Thyroid gland (tissue), 4 donors: Measurements from ENCODE around the gene FOXP1. TPM values are rescaled to one million over a fixed set of nuclear protein-coding genes. Genes with fewer than 3 reads are reported as not detected.

Source experiments
- DNase-seq, 2 donors: peaks; one replicate each; pipeline ENCODE4 v3.0.0-alpha.2; 2019
- H3K27ac ChIP-seq, 3 donors: fragments of 200-600 bp; sonication (generic); 1 replicate in 2 of 3; 2 replicates in 1 of 3; pipeline ENCODE4 v1.5.1; 2016 to 2019; ENCODE audit warnings: mild to moderate bottlenecking in 1 of 3, moderate library complexity in 1 of 3
- H3K27me3 ChIP-seq: fragments of 200-600 bp; sonication (generic); one replicate; pipeline ENCODE4 v1.5.1; 2019
- H3K36me3 ChIP-seq, 2 donors: fragments of 200-600 bp; sonication (generic); one replicate each; pipeline ENCODE4 v1.5.1; 2016 to 2019
- H3K4me1 ChIP-seq, 2 donors: fragments of 200-600 bp; sonication (generic); one replicate each; pipeline ENCODE4 v1.5.1; 2017 to 2019
- H3K4me3 ChIP-seq, 3 donors: fragments of 200-600 bp; sonication (generic); replicated peaks in 1 of 3; 1 replicate in 2 of 3; 2 replicates in 1 of 3; pipeline ENCODE4 v1.5.1; 2016; ENCODE audit warnings: mild to moderate bottlenecking in 1 of 3
- H3K9me3 ChIP-seq: fragments of 200-600 bp; sonication (generic); one replicate; pipeline ENCODE4 v1.5.1; 2017
- CTCF ChIP-seq, 6 experiments: fragments of 200-600 bp in 3 of 6; fragments of 450-650 bp in 3 of 6; sonication (generic) in 3 of 6; IDR thresholded peaks; one replicate each; pipeline ENCODE4 v1.5.1; 2016 to 2019; ENCODE audit warnings: antibody characterized with exemption in 6 of 6, mild to moderate bottlenecking in 2 of 6, inconsistent platforms in 1 of 6, moderate library complexity in 1 of 6
- POLR2A ChIP-seq, 2 donors: fragments of 450-650 bp; IDR thresholded peaks; one replicate each; pipeline ENCODE4 v1.6.1; 2017; ENCODE audit warnings: antibody characterized with exemption in 2 of 2, mild to moderate bottlenecking in 2 of 2, moderate library complexity in 1 of 2
- WGBS, 2 donors: methylation state at CpG; one replicate each; pipeline ENCODE4 v1.1.5; 2017; 5-methylcytosine and 5-hydroxymethylcytosine counted together
- intact Hi-C: fragments of 100-400 bp; cut with DNase I; formaldehyde crosslinking; loops from one replicate; pipeline ENCODE4 v1.15.1; 2023
- total RNA-seq, 4 donors: library from RNA; depleted of rRNA; stranded (reverse); fragments of >200 nt; gene quantifications; one replicate each; pipeline ENCODE4 v1.2.3, GENCODE V29; 2016

Gene FOXP1
- total RNA-seq, 4 donors from 2014 or later: 111 to 187 (median 141) TPM

- 92 to 95% methylated on average over 10 of the region's 10 CpGs for WGBS, 2 donors
- intact Hi-C loops: no loop called here
- Histone ChIP-seq H3K4me3 (no peak overlapping the region), H3K27me3 (no peaks in the 10 kb centered on the region), H3K4me1 (peaks cover 0 to 16% of the 10 kb centered on the region in 2 donors), H3K27ac (no peak overlapping the region), H3K9me3 (no peaks in the 10 kb centered on the region), H3K36me3 (no peaks in the 10 kb centered on the region)
- TF ChIP-seq POLR2A (IDR thresholded peaks at IDR 0.05): no peak
- TF ChIP-seq CTCF (IDR thresholded peaks at IDR 0.05): no peak
- DNase-seq: no peak
These were observed 79.8 kb downstream of the FOXP1 start for GRCh38 chr3:71503525-71504249.

GRCh38 chr3:71502066-71502625 lies 81.4 kb downstream of the FOXP1 start:
- H3K27me3 ChIP-seq: no peaks in the 10 kb centered on the region
- no peaks in the 10 kb centered on the region for H3K9me3 ChIP-seq
- intact Hi-C loops: no loop called here
- 88 to 92% methylated on average over 5 of the region's 5 CpGs for WGBS, 2 donors
- H3K27ac ChIP-seq: no peak overlapping the region
- H3K36me3 ChIP-seq: no peaks in the 10 kb centered on the region
- peaks cover 7 to 25% of the 10 kb centered on the region in 2 donors for H3K4me1 ChIP-seq
- no peak for DNase-seq
- TF ChIP-seq CTCF (IDR thresholded peaks at IDR 0.05) (no peak), POLR2A (IDR thresholded peaks at IDR 0.05) (no peak)
- no peak overlapping the region for H3K4me3 ChIP-seq

DNA sequence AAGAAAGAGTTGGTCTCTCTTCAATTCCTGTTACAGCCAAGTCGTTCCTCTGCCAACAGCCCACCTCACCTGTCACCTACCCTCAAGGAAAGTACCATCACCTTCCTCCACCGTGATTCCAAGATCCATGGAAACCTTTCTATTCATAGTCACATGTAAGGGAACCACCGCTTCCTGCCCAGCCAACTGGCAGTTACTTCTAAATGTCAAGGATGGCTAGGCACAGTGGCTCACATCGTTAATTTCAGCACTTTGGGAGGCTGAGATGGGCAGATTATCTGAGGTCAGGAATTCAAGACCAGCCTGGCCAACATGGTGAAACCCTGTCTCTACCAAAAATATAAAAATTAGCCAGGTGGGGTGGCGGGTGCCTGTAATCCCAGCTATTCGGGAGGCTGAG lies 82.8 kb downstream of the FOXP1 start:
- intact Hi-C loops: no loop called here
- H3K36me3 ChIP-seq: no peaks in the 10 kb centered on the region
- no peak for TF ChIP-seq POLR2A (IDR thresholded peaks at IDR 0.05)
- no peak for TF ChIP-seq CTCF (IDR thresholded peaks at IDR 0.05)
- H3K4me1 ChIP-seq: peaks cover 15 to 33% of the 10 kb centered on the region in 2 donors
- no peak overlapping the region for H3K27ac ChIP-seq
- no peak overlapping the region for H3K4me3 ChIP-seq
- no peaks in the 10 kb centered on the region for H3K27me3 ChIP-seq
- DNase-seq: peak in 1 of 2 donors; percentile 21
- H3K9me3 ChIP-seq: no peaks in the 10 kb centered on the region
- WGBS, 2 donors: 81 to 84% methylated on average over 6 of the region's 6 CpGs

DNA sequence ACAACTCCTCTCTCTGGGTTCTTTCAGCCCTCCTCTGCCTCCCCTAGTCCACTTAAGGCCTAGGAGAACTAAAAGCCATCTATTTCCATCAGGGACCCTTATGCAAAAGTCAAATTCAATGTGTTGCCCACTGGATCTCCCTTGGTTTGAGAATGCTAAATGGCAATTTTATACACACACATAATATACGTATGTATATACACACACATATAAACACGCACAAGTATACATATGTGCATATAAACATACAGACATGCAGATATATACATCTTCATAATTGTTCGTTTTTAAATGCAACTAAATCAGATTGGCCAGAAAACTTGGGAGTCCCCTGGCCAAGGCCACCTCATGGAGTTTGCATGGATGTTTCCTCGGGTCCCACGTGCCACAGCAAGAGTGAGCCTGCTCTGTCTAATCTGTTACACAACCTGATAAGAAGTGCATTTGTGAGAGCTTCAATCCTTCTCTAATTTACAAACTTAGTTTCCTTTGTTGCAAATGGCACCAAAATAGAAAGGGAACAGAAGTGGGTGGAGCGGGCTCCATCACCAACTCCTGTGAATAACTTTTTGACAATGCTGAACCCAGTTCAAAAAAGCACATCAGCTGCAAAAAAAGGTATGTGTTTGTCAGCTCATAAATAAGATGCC lies 84.2 kb downstream of the FOXP1 start:
- peaks cover 15 to 33% of the 10 kb centered on the region in 2 donors for H3K4me1 ChIP-seq
- no peak for TF ChIP-seq POLR2A (IDR thresholded peaks at IDR 0.05)
- TF ChIP-seq CTCF (IDR thresholded peaks at IDR 0.05): no peak
- intact Hi-C loops: no loop called here
- no peak overlapping the region for H3K27ac ChIP-seq
- no peaks in the 10 kb centered on the region for H3K36me3 ChIP-seq
- H3K27me3 ChIP-seq: no peaks in the 10 kb centered on the region
- 95 to 98% methylated on average over 6 of the region's 6 CpGs for WGBS, 2 donors
- H3K4me3 ChIP-seq: no peak overlapping the region
- no peak for DNase-seq
- no peaks in the 10 kb centered on the region for H3K9me3 ChIP-seq

- Histone ChIP-seq H3K27ac (no peak overlapping the region), H3K9me3 (no peaks in the 10 kb centered on the region), H3K27me3 (no peaks in the 10 kb centered on the region), H3K36me3 (no peaks in the 10 kb centered on the region), H3K4me1 (peaks cover 15 to 33% of the 10 kb centered on the region in 2 donors), H3K4me3 (no peak overlapping the region)
- no peak for DNase-seq
- intact Hi-C loops: no loop called here
- WGBS, 2 donors: 94 to 97% methylated on average over 3 of the region's 3 CpGs
- no peak for TF ChIP-seq POLR2A (IDR thresholded peaks at IDR 0.05)
- TF ChIP-seq CTCF (IDR thresholded peaks at IDR 0.05): no peak
These were observed 85.0 kb downstream of the FOXP1 start for GRCh38 chr3:71498543-71498942.
